HG03442 (cell line): ENCODE measurements around the gene LRRIQ1.

Experiments used
- ATAC-seq: cut with Tn5 transposase; IDR thresholded peaks from one replicate; pipeline ENCODE4 v1.9.1; 2021; ENCODE audit warnings: mild to moderate bottlenecking, moderate library complexity; ENCODE audit not compliant: unreplicated experiment

Gene LRRIQ1

DNA sequence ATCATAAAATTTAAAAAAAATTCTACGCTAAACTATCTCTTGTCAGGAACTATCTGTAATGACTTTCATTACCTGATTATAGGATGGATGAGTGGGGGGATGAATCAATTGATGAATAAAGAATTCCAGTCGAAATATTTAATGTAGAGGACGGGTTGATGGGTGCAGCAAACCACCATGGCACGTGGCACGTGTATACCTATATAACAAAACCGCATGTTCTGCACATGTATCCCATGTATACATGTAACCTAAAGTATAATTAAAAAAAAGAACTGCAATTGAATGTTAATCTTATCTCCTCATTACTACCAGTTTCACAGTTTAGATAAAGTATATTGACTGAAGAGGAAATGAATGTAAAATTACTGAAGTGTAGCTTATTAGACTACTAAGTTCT, 23.4 kb downstream of the LRRIQ1 start:
- no peak for ATAC-seq

GRCh38 chr12:85060916-85061315, 24.8 kb downstream of the LRRIQ1 start:
- ATAC-seq: no peak

DNA sequence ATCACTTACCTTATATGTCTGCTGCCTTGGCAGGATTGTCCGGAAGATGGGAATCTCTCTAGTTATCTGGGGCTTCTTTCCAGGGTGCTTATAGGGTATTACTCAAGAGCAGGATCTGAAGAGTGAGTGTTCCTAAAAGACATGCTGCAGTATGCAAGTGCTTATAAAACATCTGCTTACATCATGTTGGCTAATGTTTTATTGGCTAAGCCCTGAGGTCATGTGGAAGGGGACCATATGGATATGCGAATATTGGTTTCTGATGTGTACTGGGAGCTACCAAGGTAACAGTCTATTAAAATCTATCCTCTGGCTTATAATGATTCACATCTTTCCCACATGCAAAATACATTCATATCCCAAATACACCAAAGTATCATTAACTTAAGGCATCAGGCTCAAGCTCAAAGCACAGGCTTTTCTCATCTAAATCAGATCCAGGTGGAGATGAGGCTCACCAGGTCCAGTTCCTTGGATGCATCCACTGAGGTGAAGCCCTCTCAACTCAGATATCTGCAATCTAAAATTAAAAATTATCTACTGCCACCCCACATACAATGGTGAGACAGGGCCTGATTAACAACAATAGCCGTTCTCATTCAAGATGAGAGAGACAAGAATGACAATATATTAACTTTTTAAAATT, 29.8 kb downstream of the LRRIQ1 start:
- no peak for ATAC-seq

- ATAC-seq: no peak
Measured at GRCh38 chr12:85072826-85073225, 36.7 kb downstream of the LRRIQ1 start.

DNA sequence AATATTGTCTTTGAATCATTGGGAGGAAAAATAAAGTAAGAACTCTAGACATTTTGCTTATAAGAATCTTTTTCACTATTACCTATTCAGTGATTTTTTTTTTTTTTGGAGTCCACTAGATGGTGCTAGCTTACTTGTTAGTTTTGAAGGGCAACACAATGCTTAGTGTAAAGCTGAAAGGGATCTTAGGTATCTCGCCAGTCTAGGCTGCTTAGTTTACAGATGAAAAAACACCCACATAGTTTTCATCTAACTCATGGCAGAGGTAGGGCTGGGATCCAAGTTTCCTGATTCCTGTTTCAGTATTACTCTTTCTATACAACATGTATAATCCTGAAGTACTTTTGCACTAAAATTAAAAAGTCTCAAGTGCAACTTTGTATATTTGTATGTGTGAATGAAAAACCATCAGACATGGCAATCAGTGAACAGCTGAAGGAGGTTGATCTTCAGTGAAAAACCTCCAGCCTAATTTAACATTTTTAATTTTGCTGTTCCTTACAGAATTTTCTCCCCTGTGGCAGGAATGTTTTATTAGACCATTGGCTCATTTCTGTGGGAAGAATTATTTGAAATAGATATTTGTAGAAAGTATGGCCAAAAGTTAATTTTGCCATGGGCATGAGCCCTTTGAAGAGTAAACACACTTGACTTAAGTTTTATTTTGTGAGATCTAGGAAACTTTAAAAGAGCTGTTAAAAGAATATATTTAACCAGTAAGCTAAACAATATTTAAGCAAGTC, 40.7 kb downstream of the LRRIQ1 start:
- peak; percentile 90 for ATAC-seq

DNA sequence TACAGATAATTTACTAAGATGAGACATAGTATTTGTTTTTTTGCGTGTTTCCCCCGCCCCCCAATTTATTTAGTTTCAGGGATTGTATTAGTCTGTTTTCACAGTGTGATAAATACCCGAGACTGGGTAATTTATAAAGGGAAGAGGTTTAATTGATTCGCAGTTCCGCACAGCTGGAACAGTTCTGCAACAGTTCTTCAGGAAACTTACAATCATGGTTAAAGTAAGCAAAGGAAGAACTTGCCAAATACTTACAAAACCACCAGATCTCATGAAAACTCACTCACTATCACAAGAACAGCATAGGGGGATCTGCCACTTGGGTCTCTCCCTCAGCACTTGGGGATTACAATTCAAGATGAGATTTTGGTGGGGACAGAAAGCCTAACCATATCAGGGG, 48.9 kb downstream of the LRRIQ1 start:
- ATAC-seq: no peak

- ATAC-seq: no peak
Measured at GRCh38 chr12:85089792-85090191, 53.6 kb downstream of the LRRIQ1 start.

GRCh38 chr12:85092814-85093370, 56.7 kb downstream of the LRRIQ1 start:
- ATAC-seq: no peak

DNA sequence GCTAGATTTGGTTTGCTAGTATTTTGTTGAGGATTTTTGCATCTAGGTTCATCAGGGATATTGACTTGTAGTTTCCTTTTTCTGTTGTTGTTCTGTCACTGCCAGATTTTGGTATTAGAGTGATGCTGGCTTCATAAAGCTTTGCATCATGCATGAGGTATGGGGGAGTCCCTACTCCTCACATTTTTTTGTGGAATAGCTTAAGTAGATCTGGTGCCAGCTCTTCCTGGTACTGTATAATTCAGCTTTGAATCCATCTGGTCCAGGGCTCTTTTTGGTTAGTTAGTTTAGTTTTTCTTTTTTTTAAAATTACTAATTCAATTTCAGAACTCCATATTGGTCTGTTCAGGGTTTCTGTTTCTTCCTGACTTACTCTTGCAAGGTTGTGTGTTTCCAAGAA, 59.4 kb downstream of the LRRIQ1 start:
- no peak for ATAC-seq

DNA sequence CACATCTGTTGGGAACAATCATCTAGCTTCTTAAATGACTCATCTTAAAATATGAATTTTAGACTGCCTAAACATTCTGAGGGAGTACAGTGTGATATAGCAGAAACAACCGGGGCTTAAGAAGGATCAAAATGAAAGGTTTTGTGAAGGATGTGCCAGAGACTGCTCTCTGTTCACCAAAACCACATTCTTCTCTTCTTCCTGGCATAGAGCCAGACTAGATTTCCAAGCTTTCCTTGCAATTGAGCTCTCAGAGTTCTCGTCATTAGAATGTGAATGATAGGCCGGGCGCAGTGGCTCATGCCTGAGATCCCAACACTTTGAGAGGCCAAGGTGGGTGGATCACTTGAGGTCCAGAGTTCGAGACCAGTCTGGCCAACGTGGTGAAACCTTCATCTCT, 94.5 kb downstream of the LRRIQ1 start:
- no peak for ATAC-seq

DNA sequence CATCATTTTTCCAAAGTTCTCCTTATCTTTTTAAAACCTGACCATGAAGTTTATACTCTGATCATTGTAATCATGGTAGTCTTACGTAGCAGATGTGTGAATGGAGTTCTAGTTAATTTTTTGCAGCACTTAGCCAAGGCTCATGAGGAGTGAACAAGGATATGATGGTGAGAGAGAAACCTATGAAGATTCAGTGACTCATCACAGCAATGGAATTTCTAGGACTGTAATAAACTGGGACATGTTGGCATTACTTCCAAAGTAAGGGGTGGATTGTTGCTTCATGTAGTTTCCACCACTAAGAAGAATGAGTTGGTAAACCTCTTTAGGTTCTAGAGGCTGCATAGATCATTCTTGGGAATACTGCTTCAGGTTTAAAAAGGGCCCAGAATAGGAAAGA, 102.7 kb downstream of the LRRIQ1 start:
- no peak for ATAC-seq

DNA sequence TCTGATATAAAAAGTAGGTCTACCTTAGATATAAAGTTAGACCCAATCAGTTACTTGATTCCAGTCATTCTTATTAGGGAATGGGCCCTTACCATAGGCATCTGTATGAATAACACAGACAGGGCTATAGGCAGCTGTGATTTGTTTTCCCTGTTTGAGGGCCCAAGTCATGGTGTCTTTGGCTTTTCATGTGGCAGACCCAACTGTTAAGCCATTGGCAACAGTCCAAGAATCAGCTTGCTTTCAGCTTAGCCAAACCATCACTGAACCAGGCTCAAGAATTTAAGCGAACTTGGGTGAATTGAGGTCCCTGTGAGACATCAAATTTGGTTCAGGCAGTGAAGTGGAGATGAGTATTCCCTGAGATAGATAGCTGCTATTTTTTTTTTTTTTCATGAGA, 111.2 kb downstream of the LRRIQ1 start:
- ATAC-seq: no peak

GRCh38 chr12:85152311-85152729, 116.2 kb downstream of the LRRIQ1 start:
- ATAC-seq: no peak

GRCh38 chr12:85155791-85156190, 119.6 kb downstream of the LRRIQ1 start:
- no peak for ATAC-seq

DNA sequence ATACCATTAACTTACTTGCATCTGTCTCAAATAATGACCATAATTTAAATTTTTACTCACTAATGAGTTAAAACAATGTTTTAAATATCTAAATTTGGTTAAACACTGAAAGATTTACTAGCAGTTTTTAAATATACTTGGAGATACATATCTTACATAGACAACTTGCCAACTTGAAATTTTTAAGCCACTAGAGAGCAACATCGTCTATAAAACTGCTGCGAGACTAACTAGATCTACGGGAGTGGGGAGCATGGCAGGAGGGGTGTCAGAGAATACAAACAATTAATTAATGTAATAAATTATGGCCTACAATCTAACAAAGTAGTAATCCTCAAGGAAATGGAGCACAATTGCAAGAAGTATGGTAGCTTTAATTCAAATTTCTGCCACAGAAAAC, 120.4 kb downstream of the LRRIQ1 start:
- ATAC-seq: no peak

- no peak for ATAC-seq
Measured at GRCh38 chr12:85157035-85157603, 121.0 kb downstream of the LRRIQ1 start.

GRCh38 chr12:85163752-85164321, 127.7 kb downstream of the LRRIQ1 start:
- no peak for ATAC-seq

- no peak for ATAC-seq
Measured at GRCh38 chr12:85179680-85180270, 143.6 kb downstream of the LRRIQ1 start.

GRCh38 chr12:85182699-85183098, 146.5 kb downstream of the LRRIQ1 start:
- no peak for ATAC-seq

DNA sequence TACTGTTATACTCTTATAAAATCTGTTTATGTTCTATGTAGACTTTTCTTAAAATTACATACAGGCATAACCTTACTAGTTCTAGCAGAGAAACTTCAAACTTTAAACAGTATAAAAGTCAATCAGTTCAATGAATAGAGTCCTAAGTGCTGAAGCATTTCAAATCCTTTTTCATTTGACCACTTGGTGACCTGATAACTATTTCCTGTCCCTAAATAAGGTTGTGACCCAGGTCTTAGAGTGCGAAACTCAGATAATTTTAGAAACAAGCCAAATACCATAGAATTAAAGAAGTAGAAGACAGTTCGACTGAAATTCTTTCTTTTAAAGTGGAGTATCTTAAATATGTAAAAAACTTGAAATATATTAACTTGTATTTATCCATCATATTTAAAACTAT, 147.7 kb downstream of the LRRIQ1 start:
- no peak for ATAC-seq

DNA sequence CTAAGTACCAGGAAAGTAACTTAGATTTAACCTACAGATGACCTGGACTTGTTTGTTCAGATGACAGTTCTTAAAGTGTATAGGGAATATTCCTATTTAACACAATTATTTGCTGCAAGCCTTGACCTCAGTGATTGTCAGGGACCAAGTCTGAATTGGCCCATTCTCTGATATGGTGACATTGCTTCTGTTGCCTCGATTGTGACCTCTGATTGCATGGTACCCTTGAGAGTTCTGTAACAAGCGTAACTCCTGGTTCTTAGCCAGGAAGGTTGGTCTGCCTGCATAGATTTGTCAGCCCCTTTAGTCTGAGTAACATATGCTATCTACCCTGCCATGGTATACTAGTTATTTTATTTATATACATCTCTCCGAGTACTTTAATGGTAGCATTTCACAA, 150.1 kb downstream of the LRRIQ1 start:
- ATAC-seq: no peak
